HG02973 (cell line): Measurements from ENCODE around the gene FDPS.

Experiments
- ATAC-seq: cut with Tn5 transposase; IDR thresholded peaks from one replicate; pipeline ENCODE4 v1.9.1; 2021; ENCODE audit warnings: moderate library complexity; ENCODE audit not compliant: unreplicated experiment

FDPS gene

DNA sequence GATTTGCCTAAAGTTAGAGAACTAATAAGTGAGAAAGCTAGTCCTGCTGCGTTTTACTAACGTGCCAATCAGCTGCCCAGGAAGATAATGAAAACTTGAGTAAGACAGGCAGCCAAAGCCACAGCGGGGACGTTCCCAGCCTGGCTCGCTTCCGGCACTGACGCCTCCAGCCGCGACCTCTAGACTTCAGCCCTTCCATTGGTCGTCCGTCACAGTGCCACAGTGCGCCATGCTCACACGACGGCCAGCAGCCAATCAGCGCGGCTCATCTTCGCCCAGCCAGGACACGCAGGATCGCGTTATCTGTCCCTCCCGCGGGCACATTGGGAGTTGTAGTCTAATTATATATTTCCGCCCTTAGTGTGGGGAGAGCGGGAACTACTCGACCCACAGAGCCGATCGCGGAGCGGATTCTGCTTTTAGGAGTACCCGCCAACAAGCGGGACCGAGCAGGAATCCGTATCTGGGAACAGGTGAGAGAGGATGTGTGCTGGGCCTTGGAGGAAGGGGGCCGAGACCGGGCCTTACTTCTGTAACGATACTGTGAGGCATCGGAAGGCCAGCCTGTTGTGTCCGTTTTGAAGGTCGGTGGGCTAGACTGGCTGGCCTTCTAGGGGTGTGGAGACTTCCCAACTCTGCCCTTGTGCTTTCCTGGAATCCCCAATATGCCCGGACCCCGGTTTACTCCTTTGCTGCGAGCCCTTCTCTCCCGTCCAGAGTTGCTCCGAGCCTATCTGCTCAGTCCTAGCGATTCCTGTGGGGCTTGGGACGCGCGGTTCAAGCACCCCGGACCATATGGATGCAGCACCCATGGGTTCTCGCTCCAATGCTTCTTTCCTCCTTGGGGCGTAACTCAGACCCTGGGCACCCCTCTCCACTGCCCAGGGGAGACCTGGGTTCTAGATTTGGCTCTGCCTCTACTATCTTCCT is at the start of gene FDPS:
Gene FDPS, plus strand, starts transcription at position 374 of the 930 bp plus-strand sequence. CDS start 924 bp downstream, outside the sequence.
- ATAC-seq: peak; percentile 92

DNA sequence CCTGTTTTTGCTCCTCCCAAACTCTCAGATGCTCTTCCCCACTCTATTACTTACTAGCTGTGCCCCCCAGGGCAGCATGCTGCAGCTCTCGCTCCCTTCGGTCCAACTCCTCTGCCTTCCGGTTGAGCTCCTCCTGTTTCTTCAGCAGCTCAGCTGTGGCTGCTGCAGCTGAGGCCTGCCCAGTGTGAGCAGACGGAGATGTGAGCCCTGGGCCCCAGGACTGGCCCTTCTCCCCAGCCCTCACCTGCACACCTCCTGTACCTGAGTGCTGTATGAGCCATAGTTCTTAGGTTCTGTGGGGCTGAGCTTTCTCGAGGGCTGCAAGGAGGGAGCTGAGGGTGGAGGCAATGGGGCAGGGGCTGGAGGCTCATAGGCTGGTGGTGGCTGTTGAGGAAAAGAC is 48.4 kb upstream of the FDPS start:
- no peak for ATAC-seq

DNA sequence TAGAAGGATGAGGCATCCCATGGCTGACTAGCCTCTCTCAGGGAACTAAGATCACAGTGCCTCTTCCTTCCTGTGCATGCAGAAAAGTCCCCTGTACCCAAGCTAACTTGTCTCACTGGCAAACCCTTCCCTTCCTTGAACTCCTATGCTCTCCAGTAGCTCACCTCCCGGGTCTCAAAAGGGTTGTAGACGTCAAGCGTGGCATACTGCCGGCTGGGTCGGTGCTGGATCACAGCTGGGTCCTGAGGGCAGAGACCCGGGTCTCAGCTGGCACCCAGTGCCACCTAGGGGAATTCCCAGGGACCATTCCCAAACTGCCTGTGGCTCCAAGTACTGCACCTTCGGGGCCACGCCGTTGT is 47.2 kb upstream of the FDPS start:
- no peak for ATAC-seq

DNA sequence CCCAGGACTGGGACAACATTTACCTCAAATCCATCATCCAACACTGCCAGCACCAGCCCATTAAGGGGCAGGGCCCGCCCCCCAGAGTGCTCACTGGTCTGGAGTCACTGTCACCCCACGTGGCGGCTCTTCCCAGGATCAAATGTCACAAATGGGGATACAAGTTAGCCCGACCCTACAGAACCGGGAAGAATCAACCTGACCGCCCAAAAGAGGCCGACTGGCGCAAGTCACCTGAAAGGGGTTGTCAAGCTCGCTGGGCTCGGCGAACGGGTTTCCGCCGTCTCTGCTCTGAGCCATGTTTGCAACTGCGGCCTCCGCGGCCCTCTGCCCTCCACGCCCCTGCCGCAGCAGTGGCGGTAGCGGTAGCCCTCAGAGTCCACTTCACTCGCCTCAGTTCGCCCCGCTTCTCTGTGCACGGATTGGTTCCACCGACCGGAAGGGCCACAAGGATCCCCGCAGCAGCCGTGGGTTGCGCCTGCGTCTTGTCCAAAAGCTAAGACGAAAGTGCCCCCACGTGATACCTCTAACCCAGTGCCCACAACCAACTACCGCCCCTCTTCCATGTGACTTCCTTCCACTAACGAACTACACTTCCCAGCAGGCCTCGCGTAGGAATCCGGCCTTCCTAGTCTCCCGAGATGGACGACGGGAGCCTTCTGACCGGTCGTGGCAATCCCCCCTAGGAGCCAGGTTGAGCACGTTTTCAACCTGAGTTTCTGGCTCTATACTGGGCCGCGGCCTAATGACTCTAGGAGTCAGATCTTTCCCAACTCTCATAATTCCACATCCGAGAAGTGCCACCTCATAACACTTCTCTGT is 46.6 kb upstream of the FDPS start, which contains the start of gene SCAMP3:
Gene SCAMP3, minus strand, starts transcription at position 509 of the 822 bp plus-strand sequence. Its CDS starts 209 bp downstream, at position 300.
- ATAC-seq: peak; percentile 69

DNA sequence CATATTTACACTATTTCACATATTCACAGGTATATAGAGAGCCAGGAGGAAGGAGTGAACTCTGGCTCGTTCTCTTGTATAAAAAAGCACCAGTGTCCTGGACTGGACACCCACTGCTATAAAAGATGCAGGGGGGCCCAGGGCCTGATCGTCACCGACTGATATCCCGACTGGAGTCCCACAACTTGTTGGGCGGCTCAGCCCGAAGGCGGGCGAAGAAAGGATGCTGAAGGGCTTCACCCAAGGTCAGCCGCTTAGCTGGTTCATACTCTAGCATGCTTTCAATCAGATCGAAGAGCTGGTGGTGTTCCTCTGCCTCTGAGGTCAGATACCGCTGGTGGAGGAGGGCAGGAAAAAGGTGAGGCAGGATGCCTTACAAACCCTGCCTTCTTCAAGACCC is 45.6 kb upstream of the FDPS start:
- no peak for ATAC-seq

- ATAC-seq: no peak
Measured at GRCh38 chr1:155266553-155266952, 42.1 kb upstream of the FDPS start.

DNA sequence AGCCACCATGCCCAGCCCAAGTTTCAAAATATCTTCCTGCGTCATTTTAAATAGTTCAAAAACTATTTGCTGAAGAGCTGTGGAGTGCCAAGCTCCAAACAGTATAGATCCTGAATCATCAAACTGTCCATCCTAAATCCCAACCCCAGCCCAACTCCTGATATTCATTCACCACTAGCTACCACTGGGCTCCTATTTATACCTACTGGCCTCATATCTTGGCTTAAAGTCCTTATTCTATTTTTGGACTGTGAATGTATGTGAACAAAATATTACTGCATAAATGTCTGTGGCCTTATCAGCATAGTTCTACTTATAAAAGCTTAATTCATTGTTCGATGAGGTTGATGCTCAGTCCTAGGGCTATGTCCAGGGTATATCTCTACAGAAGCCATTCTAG is 41.3 kb upstream of the FDPS start:
- ATAC-seq: no peak

DNA sequence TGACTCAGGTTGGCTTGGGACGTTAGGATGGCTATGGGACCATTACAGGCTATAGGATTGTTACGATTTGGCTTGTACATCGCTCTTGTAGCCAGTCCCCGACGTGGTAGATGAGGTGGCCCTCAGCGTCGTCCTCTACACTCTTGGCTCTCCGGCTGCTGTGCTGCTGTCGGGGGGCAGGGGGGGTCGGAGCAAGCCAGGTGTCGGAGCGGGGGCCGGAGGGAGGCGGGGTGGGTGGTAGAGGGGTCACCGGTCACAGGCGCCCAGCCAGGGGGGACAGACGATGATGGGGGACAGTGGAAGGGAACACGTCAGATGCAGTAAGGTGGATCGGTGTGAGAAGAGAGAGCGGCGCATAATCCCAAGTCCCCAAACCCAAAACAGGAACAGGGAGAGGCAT is 40.0 kb upstream of the FDPS start:
- no peak for ATAC-seq

DNA sequence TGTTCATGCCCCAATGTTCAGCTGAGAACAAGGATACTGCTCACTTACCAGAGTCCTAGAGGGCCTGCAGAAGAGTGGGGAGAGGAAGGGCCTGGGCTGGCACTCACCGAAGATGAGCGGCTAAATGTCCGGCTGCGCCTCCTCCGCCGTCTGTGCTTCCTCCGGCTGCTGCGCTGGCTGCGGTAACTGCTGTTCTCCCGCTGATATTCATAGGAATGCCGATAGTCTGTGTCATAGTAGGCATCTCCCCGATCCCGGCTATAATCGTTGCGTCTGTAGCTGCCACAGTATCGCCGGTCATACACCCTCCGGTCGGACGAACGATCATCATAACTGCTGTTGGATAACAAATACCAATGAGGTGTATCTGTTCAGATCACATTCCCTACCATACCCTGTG is 39.3 kb upstream of the FDPS start:
- no peak for ATAC-seq

DNA sequence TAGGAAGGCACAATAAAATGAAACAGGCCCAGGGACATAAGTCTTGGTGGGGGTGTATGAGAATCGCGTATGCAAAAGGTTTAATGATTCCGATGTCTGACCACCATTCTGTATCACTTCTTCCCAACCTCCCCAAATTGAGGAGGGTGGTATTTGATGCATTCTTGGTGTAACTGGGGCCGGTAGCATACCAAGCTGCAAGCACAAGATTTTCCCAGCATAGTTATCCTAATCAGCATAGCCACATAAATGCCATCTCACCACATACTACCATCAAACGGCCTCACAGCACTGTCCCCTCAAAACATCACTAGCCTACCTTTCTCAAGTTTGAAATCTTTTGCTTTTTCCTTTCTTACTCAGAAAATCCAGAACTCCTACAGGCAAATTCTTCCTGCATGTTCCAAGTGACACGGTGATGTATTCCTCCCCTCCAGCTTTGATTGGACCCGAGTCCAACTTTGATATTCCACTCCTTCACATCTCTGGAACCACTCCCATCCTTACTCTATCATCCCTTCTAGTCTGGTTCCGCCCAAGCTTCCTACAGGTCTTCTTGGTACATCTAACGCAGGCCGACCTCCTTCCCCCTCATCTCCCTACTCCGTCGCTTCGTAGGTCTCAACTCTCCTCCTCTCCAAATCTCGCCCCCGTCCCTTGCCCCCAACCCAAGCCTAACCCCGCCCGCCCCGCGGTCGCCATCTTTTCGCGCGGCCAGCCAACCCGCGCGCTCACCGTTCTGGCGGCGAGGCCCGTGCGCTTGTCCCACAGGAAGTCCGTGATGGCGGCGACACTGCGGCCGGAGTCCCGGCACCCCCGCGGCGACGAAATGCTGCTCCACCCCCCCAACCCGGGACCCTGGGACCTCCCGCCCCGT is 36.0 kb upstream of the FDPS start:
- peak; percentile 28 for ATAC-seq

- peak; percentile 70 for ATAC-seq
Measured at GRCh38 chr1:155273343-155274245, 35.1 kb upstream of the FDPS start, which contains the start of gene CLK2. CLK2 (minus strand) TSS chr1:155273504; CDS start chr1:155270977, 2,527 bp downstream.

- peak; percentile 54 for ATAC-seq
Measured at GRCh38 chr1:155277070-155277901, 31.4 kb upstream of the FDPS start, which contains the start of gene HCN3. HCN3 (plus strand) TSS chr1:155277463; CDS start chr1:155277591, 128 bp downstream.

GRCh38 chr1:155277902-155278688 is 30.6 kb upstream of the FDPS start:
- no peak for ATAC-seq

DNA sequence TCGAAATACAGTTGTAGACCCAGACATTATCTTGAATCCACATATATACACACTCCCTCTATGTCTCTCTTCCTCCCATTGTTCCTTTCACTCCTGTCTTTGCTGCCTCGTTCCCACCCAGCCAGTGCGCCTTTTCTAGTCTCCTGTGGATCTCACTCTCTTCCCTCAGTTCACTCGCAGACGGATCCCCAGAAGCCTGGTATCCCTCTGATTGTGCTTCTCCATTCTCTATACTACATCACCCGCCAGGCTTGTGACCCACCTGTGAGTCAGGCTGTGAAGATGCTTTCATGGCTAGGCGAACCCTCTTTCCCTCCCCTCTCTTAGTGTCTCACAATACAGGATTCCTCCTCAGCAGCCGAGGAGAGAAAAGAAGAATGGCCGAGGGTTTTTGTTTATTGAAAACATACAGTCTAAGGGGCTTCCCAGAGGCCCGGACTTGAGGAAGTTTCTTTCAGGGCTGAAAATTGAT is 29.9 kb upstream of the FDPS start:
- no peak for ATAC-seq

DNA sequence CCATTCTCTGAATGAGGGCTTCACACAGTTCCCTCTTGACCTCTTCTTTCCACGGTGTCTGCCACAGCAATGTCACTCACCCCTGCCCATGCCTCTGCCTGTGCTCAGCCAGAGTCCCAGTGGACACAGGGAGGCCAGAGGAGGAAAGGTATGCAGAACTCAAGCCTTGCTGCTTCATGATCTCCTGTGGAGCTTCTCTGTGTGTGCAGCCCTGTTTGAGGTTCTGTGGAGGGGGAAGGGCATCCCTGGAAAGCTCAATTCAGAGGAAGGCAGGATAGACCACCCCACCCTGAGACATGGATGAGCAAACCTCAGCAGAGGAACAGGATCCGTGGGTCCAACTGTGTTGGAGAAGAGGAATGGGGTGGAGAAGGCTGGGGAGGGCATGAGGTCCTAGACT is 29.4 kb upstream of the FDPS start:
- no peak for ATAC-seq

DNA sequence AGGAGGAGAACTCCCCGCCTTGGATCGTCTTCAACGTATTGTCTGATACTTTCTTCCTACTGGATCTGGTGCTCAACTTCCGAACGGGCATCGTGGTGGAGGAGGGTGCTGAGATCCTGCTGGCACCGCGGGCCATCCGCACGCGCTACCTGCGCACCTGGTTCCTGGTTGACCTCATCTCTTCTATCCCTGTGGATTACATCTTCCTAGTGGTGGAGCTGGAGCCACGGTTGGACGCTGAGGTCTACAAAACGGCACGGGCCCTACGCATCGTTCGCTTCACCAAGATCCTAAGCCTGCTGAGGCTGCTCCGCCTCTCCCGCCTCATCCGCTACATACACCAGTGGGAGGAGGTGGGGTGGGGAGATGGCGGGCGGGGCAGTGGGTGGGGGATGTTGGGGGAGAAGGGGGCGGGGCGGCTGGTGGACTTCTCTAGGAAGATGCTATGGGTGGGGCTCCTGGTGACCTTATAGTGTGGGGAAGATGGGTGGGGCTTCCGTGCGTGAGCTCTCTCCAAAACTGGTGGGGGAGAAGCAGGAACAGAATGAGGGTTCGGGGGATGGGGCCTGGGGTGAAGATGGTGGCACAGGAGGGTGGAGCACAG is 26.1 kb upstream of the FDPS start:
- no peak for ATAC-seq

GRCh38 chr1:155284476-155284875 is 24.2 kb upstream of the FDPS start:
- ATAC-seq: no peak
